Subcutaneous abdominal adipose tissue (tissue), 5 donors: ENCODE measurements around the gene DPCD.

Experiments used
- H3K27ac ChIP-seq: one replicate; pipeline ENCODE4 v1.7.0; 2013; ENCODE audit warnings: low read depth, mild to moderate bottlenecking, inconsistent platforms, low read length, moderate library complexity
- H3K27me3 ChIP-seq, 5 donors: one replicate each; pipeline ENCODE4 v1.7.0; 2013; ENCODE audit warnings: low read length in 5 of 5, inconsistent platforms in 1 of 5; ENCODE audit not compliant: control insufficient read depth in 5 of 5, insufficient read depth in 4 of 5
- H3K36me3 ChIP-seq, 5 donors: one replicate each; pipeline ENCODE4 v1.7.0; 2013; ENCODE audit warnings: low read length in 5 of 5; ENCODE audit not compliant: control insufficient read depth in 5 of 5, insufficient read depth in 5 of 5
- H3K4me1 ChIP-seq, 5 donors: one replicate each; pipeline ENCODE4 v1.7.0; 2013; ENCODE audit warnings: low read length in 5 of 5, mild to moderate bottlenecking in 3 of 5, moderate library complexity in 1 of 5; ENCODE audit not compliant: control insufficient read depth in 5 of 5, insufficient read depth in 5 of 5
- H3K4me3 ChIP-seq, 5 donors: one replicate each; pipeline ENCODE4 v1.7.0; 2013; ENCODE audit warnings: low read length in 5 of 5, low read depth in 1 of 5
- H3K9ac ChIP-seq, 5 donors: one replicate each; pipeline ENCODE4 v1.7.0; 2013; ENCODE audit warnings: low read length in 5 of 5, mild to moderate bottlenecking in 4 of 5, moderate library complexity in 3 of 5
- H3K9me3 ChIP-seq, 5 donors: one replicate each; pipeline ENCODE4 v1.7.0; 2013; ENCODE audit warnings: low read length in 5 of 5; ENCODE audit not compliant: control insufficient read depth in 5 of 5
- donor health status: healthy.
- donor health status: healthy.
- donor health status: healthy.
- donor health status: healthy.
- donor health status: healthy.

The DPCD gene

DNA sequence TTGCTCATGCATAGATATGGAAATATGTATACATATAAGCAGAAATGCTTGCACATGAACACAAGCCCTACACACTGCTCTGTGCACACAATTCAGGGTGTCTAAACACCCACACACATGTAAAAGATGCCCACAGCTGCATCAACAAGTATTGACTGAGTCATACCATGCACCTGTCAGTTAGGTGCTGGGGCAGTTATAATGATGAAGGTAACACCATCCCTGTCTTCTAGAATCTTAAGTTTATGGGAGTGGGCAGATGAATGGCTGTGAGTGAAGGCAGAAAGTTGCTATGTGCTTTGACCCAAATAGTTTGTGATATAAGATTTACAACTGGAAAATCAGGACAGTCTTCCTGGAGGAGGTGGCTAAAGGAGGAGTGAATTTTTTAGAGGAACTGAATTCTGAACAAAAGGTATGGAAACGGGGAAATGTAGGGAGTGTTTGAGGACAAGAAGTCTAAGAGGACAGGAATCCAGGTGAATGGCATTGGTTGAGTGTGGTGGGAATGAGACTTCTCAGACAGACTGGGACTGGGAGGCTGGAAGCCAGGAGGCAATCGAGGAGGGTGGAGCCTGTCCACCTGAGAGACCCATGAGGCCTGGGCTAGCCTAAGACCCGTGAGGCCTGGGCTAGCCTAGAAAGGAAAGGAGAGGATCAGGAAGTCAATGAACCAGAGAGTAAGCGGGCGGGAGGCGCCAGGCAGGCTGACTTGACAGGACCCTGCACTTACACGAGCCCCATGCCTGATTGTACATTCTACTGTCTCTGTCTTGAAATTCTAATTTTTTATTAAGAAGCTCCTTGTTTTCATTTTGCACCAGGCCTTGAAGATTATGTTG, 20.7 kb upstream of the DPCD start:
- Histone ChIP-seq H3K9me3 (peaks cover 0 to 3% (median 1%) of the 10 kb centered on the region in 5 donors), H3K27ac (no peak overlapping the region), H3K4me1 (peaks cover 0 to 29% (median 26%) of the 10 kb centered on the region in 5 donors), H3K36me3 (no peaks in the 10 kb centered on the region), H3K9ac (no peak overlapping the region), H3K27me3 (peaks cover 34 to 62% (median 57%) of the 10 kb centered on the region in 5 donors), H3K4me3 (no peak overlapping the region)

DNA sequence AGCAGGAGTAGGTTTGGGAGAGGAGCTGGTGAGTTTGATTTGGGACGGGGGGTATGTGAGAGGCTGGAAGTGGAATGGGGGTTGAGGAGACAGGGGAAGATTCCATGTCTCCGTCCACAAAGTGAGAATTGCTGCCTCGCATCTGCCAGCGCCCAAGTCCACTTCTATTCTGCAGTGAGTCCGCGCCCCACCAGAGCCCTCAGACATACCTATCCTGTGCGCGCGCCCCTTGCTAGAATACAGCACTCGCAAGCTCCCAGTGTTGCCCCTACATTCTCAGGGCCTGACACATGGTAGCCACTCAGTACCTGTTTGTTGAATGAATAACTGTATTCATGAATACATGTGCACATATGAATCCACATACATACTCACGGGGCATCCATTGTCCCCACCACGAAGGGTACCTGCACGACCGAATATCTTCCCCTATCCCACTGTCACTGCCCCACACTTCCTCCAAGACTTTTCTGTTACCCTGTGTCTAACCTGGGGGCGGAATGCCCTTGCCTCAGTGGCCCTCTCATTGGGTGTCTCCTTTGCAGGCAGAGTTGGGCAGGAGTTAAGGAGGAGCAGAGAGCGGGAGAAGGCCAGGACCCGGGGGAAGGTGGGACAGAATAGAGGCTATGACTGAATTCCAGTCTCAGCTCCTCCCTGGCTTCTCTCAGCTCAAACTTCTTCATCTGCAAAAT, 19.9 kb upstream of the DPCD start:
- Histone ChIP-seq H3K27me3 (peaks cover 32 to 55% (median 54%) of the 10 kb centered on the region in 5 donors), H3K4me3 (no peak overlapping the region), H3K9ac (no peak overlapping the region), H3K27ac (no peak overlapping the region), H3K9me3 (peaks cover 3 to 11% (median 10%) of the 10 kb centered on the region in 5 donors), H3K36me3 (no peaks in the 10 kb centered on the region), H3K4me1 (peaks cover 0 to 29% (median 26%) of the 10 kb centered on the region in 5 donors)

DNA sequence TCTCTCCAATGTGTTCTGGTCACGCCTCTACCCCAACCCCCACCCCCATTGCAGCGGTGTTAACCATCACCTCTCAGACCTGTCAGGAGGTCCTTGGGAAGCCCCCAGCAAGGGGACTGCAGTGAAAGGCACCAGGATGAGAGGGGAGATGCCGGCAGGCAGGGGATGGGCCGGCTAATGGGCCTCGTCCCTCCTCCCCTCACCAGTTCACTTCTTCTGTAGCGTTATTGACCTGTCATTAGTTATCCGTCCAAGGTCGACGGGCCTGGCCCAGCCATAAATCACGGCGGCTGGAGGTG, 18.8 kb upstream of the DPCD start:
- H3K4me3 ChIP-seq: peak overlapping the region in 2 of 5 donors; percentile 65 to 71
- H3K27ac ChIP-seq: no peak overlapping the region
- peaks cover 3 to 17% (median 13%) of the 10 kb centered on the region in 5 donors for H3K9me3 ChIP-seq
- peaks cover 24 to 55% (median 50%) of the 10 kb centered on the region in 5 donors for H3K27me3 ChIP-seq
- H3K36me3 ChIP-seq: no peaks in the 10 kb centered on the region
- H3K9ac ChIP-seq: no peak overlapping the region
- H3K4me1 ChIP-seq: peaks cover 0 to 29% (median 26%) of the 10 kb centered on the region in 5 donors

DNA sequence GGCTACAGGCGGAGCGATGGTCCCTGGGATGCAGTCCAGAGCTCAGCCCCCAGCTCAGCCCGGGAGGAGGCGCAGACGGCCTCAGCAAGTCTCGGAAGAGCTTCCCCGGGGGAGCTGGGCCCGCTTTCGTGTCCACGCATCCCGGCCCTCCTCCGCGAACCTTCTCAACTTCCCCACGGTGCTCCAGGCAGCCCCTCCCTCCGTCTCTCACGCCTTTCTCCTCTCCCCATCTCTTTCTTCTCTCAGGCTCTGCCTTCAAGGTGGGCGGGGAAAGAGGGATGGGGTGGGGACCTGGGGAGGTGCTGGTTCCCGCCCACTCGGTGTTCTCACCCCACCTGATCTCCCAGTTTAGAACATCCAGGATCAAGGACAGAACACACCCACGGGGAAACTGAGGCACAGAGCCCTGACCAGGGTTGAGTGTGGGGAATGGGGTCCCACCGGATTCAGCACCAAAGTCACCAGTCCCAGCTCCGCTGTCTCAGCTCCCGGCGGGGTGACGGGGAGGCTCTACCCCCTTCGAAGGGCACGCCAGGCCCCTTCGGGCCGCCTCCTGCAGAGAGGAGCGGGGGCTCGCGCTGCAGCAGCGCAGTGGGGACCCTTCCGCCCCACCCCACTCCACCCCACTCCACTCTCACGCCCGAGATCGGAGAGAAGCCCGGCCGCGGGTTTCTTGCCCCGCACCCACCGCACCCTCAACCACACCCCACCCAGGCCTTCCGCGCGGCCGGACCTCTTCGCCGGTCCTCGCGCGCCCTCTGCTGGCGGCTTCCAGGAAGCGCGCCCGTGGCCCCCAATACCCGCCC, 18.3 kb upstream of the DPCD start:
- Histone ChIP-seq H3K27ac (no peak overlapping the region), H3K36me3 (no peaks in the 10 kb centered on the region), H3K4me1 (peaks cover 0 to 29% (median 26%) of the 10 kb centered on the region in 5 donors), H3K9ac (peak overlapping the region in 4 of 5 donors; percentile 46 to 75 (median 56)), H3K27me3 (peaks cover 22 to 52% (median 45%) of the 10 kb centered on the region in 5 donors), H3K4me3 (peak overlapping the region; percentile 31 to 71 (median 65)), H3K9me3 (peaks cover 3 to 17% (median 13%) of the 10 kb centered on the region in 5 donors)

DNA sequence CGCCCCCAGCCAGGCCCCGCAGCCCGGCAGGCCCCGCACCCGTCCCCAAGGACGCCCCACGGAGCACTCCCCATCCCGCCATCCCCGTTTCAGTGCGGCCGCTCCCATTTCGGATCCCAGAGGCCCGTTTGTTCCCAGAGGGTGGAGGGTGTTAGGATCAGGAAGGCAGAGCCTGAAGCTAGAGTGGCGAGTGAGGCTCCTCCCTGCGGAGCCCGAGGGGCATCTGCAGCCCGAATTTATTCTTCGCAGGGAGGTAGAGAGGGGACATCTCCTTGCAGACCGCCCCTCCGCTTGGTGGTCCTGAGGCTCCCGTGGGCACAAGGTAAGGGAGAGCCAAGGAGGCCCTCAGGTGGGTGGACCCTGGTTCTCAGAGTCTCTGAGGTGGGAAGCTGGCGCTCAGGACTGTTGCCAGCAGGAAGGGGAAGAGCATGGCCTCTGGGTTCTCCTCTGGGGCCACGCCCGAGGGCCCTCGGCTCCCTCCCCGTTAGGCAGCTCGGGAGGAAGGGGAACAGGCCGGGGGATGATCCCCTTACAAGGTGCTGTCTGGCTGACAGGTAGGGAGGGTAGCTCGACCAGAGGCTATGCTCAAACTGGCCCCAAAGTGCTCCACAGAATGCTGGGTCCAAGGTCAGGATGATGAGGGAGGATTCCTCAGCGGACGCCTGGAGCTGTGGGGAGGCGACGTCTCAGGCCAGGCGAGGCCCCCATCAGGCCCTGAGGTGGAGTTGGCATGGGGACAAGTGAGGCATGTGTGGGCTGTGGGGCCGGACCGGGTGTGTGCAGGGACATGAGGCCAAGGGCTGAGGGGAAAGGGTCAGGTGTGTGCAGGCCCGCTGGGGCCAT, 17.5 kb upstream of the DPCD start:
- peaks cover 3 to 17% (median 13%) of the 10 kb centered on the region in 5 donors for H3K9me3 ChIP-seq
- H3K36me3 ChIP-seq: no peaks in the 10 kb centered on the region
- peaks cover 0 to 29% (median 26%) of the 10 kb centered on the region in 5 donors for H3K4me1 ChIP-seq
- H3K4me3 ChIP-seq: peak overlapping the region; percentile 61 to 73 (median 65)
- H3K27ac ChIP-seq: no peak overlapping the region
- H3K27me3 ChIP-seq: peaks cover 16 to 44% (median 38%) of the 10 kb centered on the region in 5 donors
- H3K9ac ChIP-seq: peak overlapping the region in 3 of 5 donors; percentile 64 to 76 (median 74)

DNA sequence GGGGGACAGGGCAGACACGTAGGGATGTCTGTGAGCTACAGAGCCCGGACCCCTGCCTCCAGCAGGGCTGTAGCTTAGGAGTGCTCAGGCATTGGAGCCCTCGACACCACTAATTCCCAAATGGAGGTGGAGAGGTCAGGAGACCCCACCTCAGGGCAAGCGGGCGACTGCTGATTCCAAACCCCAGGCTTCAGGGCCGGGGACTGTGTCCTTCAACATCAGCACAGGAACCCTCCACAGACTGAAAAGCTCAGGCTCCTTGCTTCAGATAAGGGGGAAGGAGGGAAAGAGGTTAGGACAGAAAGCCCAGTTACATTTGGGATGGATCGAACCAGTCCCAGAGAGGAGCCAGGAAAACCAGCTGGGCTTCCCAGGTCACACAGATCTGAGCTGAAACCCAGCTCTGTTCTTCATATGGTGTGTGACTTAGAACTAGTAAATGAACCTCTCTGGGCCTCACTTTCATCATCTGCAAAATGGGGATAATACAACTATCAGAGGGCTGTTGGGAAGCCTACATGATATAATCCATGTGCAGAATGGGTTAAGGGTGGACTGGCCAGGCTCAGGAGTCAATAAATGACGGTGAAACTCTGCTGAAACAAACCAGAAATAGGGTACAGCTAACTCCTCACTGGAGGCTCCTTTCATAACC, 16.7 kb upstream of the DPCD start:
- peak overlapping the region in 2 of 5 donors; percentile 64 to 74 for H3K9ac ChIP-seq

DNA sequence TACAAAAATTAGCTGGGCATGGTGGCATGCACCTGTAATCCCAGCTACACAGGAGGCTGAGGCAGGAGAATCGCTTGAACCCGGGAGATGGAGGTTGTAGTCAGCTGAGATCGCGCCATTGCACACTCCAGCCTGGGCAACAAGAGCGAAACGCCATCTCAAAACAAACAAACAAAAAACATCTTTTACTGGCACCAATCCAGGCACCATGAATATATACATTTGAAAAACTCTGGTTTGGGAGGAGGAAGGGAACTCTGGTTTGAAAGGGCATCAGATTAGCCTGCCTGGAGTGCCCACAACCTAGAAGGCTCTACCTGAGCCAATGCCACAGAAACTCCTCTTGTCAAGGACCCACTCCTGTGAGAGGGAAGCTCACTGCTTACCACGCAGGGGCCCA, 16.0 kb upstream of the DPCD start:
- Histone ChIP-seq H3K36me3 (peaks cover 0 to 5% (median under 1%) of the 10 kb centered on the region in 5 donors), H3K27ac (no peak overlapping the region), H3K4me3 (no peak overlapping the region), H3K27me3 (peaks cover 6 to 30% (median 24%) of the 10 kb centered on the region in 5 donors), H3K4me1 (peaks cover 0 to 19% (median 17%) of the 10 kb centered on the region in 5 donors), H3K9ac (no peak overlapping the region), H3K9me3 (peaks cover 3 to 17% (median 13%) of the 10 kb centered on the region in 5 donors)

More for the DNA sequence above, 16.7 kb upstream of the DPCD start:
- Histone ChIP-seq H3K36me3 (no peaks in the 10 kb centered on the region), H3K27me3 (peaks cover 11 to 37% (median 32%) of the 10 kb centered on the region in 5 donors), H3K9me3 (peaks cover 3 to 17% (median 13%) of the 10 kb centered on the region in 5 donors), H3K27ac (no peak overlapping the region), H3K4me3 (no peak overlapping the region), H3K4me1 (peaks cover 0 to 25% (median 23%) of the 10 kb centered on the region in 5 donors)

DNA sequence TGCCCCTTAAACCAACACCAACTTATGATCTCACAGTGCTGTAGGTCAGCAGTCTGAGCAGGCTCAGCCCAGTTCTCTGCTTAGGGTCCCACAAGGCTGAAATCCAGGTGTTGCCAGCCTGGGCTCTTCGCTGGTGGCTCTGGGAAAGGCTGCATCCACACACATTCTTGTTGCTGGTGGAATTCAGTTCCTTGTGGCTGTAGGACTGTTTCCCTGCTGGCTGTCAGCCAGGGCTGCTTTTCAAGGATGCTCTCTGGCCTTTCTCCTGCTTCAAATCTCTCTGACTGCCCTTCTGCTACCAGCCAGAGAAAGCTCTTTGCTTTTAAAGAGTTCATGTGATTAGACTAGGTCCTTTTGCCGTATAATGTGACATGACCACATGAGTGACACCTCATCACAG, 15.3 kb upstream of the DPCD start:
- H3K4me1 ChIP-seq: peaks cover 0 to 19% (median 17%) of the 10 kb centered on the region in 5 donors
- no peak overlapping the region for H3K4me3 ChIP-seq
- peaks cover 5 to 24% (median 19%) of the 10 kb centered on the region in 5 donors for H3K27me3 ChIP-seq
- H3K9me3 ChIP-seq: peaks cover 3 to 17% (median 13%) of the 10 kb centered on the region in 5 donors
- H3K9ac ChIP-seq: no peak overlapping the region
- peaks cover 0 to 12% (median 3%) of the 10 kb centered on the region in 5 donors for H3K36me3 ChIP-seq
- H3K27ac ChIP-seq: no peak overlapping the region
